Ammon's horn (tissue), 1 donor: ENCODE measurements around the gene KIF9.
"Not testable (repeated sequence)": the region's sequence is repeated elsewhere in the genome, so short reads cannot be mapped to it uniquely, and the experiment has no call there.

Source experiments
- DNase-seq: peaks from one replicate; pipeline ENCODE4 v3.0.0-alpha.2; 2016; ENCODE audit warnings: low spot score

KIF9 gene

GRCh38 chr3:47251689-47252088 is 30.9 kb downstream of the KIF9 start:
- no peak for DNase-seq

DNA sequence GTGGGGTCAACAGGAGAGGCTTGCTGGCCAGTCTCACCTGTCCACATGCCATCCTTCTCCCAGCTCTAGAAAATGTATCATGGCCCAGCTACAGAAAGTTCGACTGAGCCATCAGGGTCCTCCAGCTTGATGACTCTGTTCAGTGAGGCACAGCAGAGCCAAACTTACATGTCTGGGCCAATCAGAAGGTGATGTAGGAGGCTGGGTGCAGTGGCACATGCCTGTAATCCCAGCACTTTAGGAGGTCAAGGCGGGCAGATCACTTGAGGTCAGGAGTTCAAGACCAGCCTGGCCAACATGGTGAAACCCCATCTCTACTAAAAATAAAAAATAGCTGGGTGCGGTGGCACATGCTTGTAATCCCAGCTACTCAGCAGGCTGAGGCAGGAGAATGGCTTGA is 31.5 kb downstream of the KIF9 start:
- DNase-seq, result not testable (repeated sequence)

GRCh38 chr3:47250309-47251060 is 32.1 kb downstream of the KIF9 start:
- DNase-seq, result peak; percentile 36

DNA sequence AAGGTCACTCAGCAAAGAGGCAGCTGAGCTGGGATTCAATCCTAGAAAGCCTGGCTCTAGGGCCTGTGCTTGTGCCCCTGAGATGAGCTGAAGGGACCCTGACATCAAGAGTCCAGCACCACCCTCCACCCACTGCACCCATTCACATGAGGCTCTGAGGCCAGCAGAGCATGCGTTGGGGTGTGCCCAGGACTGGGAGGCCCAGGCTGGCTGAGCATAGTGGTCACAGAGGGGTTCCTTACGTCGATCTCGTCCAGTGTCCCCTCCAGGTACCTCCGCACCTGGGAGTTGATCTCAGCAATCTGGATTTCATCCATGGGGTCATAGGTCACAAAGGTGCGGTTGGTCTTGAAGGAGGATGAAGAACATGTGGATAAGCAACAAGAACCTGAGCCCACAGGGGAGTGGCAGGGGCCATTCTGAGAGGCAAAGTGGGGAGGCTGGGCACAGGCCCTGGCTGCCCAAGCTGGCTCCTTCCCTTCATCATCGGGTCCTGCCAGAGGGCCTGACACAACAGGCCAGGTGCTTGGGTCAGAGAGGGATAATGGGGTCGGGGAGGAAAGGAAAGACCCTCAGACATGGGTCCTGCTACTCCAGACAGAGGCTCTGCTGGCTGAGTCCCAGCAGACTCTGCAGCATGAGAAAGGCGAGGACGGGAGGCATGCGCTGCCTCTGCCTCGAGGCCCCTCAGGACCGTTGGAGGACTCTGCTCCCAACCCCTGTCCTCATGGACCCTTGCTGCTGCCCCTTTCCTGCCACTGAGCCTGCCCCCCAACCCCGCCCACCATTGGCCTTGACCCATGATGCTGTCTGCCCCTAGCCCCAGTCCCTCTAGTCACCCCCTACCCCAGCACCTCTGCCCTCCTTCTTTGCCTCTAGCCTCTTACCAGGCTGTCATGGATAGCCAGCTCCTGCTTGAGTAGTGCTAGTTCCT is 35.2 kb downstream of the KIF9 start:
- DNase-seq, result no peak

- no peak for DNase-seq
Observed at GRCh38 chr3:47245271-47245670, 37.3 kb downstream of the KIF9 start.

GRCh38 chr3:47244531-47245100 is 38.0 kb downstream of the KIF9 start:
- no peak for DNase-seq

DNA sequence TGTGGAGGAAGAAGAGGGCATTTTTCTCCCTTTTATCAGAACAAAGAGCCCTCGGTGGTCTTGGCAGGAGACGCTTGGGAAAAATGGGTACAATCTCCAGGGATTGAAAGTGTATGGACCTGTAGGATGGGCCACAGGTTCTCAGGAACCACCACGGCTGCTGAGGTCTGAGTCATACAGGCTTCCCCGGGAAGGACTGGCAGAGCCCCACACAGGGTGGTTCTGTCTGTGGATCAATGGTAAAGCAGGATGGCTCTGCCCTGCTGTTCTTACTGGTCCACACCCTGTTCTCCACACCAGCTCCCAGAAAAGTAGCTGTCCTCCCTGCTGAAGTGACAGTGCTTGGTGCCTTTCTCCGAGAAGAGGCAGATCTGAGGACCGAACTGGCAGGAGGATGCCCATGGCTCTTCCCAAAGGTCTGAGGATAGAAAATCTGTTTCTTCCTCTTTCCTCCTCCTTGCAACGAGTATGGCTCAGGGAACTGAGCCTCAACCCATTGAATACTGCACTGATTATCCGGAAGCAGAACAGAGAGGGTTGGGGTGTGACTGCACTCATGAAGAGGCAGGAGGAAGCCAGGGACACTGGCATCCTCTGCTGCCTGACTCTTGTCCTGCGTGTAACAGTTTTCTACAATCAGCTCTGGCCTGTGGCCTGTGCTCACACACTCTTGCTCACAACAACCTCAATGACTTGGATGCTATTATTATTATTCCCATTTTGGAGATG is 39.0 kb downstream of the KIF9 start:
- DNase-seq, result peak; percentile 33

DNA sequence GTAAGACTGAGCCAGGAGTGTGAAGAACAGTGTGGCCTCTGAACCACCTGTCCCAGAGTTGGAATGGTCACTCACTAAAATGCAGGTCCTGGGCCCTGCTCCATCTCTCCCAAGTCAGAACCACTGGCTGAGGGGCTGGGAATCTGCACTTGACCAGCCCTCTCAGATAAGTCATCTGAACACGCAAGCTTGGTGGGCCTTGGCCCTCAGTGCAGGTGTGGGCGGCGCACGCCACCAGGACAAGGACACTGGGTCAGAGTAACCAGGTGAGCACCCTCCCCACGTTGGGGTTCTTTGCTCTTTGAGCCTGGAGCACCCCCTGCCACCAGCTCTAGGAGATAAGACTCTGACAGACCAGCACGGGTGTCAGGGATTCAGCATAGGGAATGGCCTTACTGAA is 42.7 kb downstream of the KIF9 start:
- no peak for DNase-seq

DNA sequence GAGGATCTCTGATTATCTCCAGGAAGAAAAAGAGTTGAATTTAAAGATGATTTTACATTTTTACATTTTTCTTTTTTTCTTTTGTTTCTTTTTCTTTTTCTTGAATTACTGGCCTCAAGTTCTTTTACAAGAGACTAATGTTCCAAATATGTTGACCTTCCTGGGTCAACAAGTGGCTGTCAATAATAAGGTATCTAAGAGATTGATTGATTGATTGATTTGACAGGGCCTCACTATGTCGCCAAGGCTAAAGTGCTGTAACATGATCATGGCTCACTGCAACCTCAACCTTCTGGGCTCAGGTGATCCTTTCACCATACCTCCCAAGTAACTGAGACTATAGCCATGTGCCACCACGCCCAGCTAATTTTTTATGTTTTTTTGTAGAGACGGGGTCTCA is 44.6 kb downstream of the KIF9 start:
- no peak for DNase-seq

GRCh38 chr3:47228088-47228487 is 54.5 kb downstream of the KIF9 start:
- no peak for DNase-seq

DNA sequence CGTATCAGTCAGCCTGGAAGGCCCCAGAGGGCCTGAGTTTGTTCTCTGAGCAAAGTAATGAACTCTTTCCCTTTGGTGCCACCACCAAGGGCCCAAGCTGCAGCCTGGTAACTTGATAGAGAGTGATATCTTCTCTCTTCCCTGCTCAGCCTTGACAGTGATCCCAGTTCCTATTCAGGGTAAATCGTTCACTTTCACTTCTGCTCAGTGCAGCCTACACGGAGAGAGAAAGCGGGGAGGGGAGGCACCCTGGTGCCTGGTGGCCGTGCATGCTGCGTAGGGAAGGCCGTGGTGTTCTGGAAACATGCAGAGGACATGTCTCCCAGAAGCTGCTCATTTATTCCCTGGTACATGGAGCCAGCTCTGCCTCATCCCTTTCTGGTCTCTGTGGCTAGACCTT is 54.9 kb downstream of the KIF9 start:
- DNase-seq, result peak; percentile 68

GRCh38 chr3:47225310-47225906 is 57.2 kb downstream of the KIF9 start:
- peak; percentile 56 for DNase-seq

- DNase-seq, result no peak
Observed at GRCh38 chr3:47223755-47224154, 58.8 kb downstream of the KIF9 start.

- no peak for DNase-seq
Observed at GRCh38 chr3:47221798-47222197, 60.8 kb downstream of the KIF9 start.

GRCh38 chr3:47210863-47211405 is 71.7 kb downstream of the KIF9 start:
- DNase-seq, result no peak

GRCh38 chr3:47206022-47206421 is 76.6 kb downstream of the KIF9 start:
- DNase-seq, result not testable (repeated sequence)

GRCh38 chr3:47204875-47205274 is 77.7 kb downstream of the KIF9 start:
- no peak for DNase-seq

GRCh38 chr3:47202542-47202941 is 80.1 kb downstream of the KIF9 start:
- DNase-seq, result no peak

- DNase-seq, result no peak
Observed at GRCh38 chr3:47197287-47197686, 85.3 kb downstream of the KIF9 start.

- DNase-seq, result no peak
Observed at GRCh38 chr3:47194994-47195393, 87.6 kb downstream of the KIF9 start.
